ENCODE results near the gene PPP1R12B. TPM values are rescaled to one million over a fixed set of nuclear protein-coding genes. Genes with fewer than 3 reads are reported as not detected.
A peak's percentile ranks its signal among the peaks of the same experiment; 100 is the strongest.
"Not testable (repeated sequence)": the region's sequence is repeated elsewhere in the genome, so short reads cannot be mapped to it uniquely, and the experiment has no call there.

The PPP1R12B gene
- total RNA-seq, 1 donor from 2014 or later, result 14.6 TPM

DNA sequence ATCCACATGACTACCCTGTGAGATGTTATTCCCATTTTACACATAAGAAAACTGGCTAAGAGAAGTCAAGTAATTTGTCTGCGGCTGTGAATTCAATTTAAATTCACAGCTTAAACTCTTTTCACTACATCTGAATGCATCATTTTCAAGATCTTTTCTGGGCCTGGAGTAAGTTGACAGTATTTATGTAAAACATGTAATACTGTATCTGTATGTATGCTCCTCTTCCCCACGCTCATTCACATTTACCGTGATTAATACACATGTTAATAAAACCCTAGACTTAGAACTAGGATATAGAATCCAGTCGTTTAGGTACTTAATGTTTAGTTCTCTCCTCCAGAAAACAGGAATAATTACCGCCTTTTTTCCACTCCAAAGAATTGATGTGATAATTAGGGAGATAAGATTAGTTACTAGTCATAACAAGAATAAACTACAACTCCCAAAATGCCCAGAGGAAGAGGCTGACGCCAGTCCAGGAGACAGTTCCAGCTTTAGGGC lies 442 bp upstream of the PPP1R12B start:
- DNase-seq (ENCODE audit: low spot score), result no peak
- ATAC-seq, result no peak

DNA sequence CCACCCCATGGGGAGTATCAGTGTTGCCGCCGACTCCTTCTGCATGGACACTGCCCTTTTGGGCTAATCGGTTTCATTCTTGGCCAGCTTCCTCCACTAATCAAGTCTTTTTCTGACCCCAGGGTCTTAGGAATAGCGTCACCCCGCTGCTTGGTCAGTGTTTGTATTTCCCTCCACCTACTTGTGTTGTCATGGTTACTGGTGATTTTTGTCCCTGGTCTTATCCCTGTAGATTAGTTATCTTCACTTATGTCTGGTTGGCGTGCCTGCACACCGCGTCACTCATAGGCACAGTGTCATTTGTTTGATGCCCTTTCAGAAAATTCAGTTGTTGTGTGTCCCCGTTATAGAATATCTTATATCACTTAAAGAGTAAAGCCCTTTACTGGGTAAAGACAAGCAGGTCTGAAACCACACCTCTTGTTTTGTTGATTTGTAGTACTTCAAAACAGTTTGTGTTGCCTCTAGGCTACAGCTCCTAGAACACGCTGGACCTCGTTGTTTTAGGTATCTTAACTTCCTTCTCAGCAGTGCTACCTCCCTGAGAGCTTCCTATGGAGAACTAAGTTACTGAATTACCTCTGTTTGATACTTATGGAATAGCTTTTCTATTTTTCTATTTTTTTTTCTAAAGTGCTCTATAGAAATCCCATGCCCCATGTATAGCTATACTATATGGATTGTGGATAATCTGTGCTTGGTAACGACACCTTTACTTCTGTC lies 868 bp downstream of the PPP1R12B start:
- ATAC-seq (peak; percentile 35), DNase-seq (ENCODE audit: low spot score) (no peak)

DNA sequence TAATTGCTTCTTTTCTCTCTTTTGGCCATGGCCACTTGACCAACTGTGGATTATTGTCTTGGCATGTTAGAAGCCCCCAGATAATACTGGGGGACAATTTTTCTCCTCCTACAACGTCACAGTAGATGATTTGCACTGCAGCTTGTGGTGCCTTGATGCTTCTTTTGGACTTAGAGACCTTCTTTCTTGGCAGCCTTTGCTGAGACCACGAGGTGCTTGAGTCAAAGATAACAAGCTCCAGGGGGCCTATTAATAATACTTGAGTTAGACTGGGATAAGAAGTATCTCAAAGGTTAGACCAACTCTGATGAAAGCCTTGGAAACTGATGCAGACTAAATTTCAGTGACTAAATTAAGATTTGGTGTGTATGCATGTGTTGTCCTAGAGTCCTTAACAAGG lies 3.2 kb downstream of the PPP1R12B start:
- DNase-seq (ENCODE audit: low spot score) (no peak), ATAC-seq (no peak)

DNA sequence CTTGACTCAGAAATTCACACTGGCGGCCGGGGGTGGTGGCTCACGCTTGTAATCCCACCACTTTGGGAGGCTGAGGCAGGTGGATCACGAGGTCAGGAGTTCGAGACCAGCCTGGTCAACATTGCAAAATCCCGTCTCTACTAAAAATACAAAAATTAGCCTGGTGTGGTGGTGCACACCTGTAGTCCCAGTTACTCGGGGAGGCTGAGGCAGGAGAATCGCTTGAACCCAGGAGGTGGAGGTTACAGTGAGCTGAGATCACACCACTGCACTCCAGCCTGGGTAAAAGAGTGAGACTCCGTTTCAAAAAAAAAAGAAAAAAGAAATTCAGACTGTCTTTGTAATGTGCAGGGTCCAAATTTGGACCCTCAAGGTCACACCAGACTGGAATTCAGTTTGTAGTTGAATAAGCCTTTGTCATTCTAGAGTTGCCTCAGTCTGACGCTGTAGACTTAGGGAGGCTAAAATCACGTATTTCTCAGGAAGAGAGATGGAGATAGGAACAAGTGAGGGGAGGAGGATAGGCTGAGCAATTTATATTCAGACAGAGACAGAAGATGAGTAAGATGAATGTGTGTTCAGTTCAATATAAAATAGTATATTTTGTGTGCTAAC lies 4.2 kb downstream of the PPP1R12B start:
- ATAC-seq; DNase-seq (ENCODE audit: low spot score): not testable (repeated sequence)

DNA sequence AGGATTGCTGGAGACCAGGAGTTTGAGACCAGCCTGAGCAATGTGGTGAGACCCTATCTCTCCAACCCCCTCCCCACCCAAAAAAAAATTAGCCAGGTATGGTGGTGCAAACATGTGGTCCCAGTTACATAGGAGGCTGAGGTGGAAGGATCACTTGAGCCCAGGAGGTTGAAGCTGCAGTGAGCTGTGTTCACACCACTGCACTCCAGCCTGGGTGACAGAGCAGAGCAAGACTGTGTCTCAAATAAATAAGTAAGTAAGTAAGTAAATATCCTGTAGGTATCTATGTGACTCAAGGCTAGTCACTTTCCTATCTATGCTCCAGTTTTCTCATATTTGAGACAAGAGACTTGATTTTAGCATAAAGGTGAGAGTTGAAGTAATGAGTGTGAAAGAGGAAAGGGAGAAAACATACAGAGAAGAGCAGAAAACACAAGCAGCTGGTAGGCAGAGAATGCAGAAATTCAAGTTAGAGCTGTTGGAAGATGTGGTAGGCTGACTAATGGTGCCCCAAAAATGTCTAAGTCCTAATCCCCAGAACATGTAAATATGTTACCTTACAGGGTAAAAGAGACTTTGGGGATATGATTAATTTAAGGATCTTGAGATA lies 7.5 kb downstream of the PPP1R12B start:
- no peak for DNase-seq (ENCODE audit: low spot score)
- ATAC-seq, result no peak

DNA sequence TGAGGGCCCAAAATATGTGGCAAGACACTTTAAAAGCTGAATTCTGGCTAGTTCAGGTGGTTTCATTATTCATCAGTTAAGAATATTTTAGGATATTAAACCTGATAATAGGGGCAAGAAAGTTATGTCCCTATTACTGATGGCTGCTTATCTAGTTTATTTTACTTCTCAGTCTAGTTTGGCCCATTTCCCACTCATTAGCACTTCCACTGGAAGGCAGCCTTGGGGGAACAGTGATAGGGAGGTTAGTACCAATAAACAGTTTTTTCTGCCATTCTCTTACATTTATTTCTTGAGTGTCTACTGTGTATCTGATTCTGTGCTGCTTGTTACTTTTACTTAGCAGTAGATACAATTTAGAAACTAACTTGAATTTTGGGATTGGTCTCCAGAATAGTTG lies 9.0 kb downstream of the PPP1R12B start:
- DNase-seq (ENCODE audit: low spot score), result no peak
- no peak for ATAC-seq

DNA sequence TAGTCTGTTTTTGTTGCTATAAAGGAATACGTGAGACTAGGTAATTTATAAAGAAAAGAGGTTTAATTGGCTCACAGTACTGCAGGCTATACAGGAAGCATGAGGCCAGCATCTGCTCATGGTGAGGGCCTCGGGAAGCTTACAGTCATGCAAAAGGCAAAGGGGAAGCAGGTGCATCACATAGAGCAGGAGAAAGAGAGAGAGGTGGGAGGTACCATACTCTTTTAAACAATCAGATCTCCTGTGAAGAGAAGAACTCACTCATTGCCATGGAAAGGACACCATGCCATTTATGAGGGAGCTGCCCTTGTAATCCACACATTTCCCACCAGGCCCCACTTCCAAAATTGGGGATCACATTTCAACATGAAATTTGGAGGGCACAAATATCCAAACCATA lies 12.7 kb downstream of the PPP1R12B start:
- ATAC-seq (no peak), DNase-seq (ENCODE audit: low spot score) (no peak)

DNA sequence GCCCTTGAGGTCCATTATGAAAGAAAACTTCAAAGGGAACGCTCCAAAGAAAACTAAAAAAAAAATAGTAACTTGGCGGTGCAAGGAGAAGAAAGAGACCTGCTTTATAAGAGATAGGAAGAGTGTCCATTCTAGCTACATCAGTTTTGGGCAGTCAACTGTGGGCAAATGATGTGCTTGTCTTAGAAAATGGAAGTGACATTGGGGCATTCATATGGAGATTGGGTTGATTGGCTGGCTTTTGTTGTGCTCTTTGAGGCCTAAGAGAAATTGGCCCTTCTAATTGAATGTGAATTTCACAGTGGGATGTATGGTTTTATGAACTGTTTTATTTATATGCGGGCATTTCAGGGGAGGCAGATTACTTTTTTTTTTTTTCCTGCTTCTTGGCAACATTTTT lies 13.2 kb downstream of the PPP1R12B start:
- ATAC-seq, result no peak
- no peak for DNase-seq (ENCODE audit: low spot score)

DNA sequence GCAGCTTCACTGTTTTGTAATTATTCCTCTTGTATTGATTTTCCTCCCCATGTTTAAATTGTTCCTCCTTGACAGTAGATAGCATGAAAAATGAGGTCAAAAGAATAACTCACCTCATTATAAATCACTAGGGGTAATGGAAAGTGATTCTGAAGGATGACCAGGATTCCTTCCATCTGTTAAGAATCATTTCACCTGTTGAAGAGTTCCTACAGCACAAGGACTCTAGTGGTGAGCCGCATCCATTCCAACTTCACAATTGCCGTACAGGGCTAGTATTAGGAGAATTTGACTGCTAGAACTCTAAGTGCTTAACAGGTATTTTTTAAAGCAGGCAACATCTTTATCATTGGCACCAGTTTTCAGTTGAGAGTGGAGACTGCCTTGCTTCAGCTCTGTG lies 13.7 kb downstream of the PPP1R12B start:
- ATAC-seq, result no peak
- no peak for DNase-seq (ENCODE audit: low spot score)

DNA sequence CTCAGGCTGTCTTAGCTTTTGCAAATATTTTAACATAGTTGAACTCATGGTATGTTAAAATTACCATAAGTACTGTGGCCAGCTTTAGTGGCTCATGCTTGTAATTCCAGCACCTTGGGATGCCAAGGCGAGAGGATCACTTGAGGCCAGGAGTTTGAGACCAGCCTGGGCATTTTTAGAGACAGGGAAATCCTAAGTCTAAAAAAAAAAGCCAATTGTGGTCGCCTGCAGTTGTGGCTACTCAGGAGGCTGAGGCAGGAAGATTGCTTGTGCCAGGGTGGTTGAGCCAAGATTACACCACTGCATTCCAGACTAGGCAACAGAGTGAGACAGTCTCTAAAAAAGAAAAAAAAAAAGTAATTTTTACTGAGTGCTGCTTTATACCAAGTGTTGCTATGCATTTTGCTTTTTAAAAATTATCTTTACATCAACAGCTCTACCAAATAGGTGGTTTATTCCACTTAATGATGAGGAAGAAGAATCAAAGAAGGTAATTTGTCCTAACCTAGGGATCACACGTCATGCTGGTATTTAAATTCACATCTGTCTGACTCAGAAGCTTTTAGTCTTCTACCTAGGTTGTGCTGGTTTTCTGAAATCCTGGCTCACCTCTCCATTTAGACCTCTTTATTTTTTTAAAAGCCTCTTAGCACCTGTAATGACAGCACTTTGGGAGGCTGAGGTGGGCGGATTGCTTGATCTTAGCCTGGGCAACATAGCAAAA lies 16.8 kb downstream of the PPP1R12B start:
- peak; percentile 68 for ATAC-seq
- DNase-seq (ENCODE audit: low spot score), result no peak

DNA sequence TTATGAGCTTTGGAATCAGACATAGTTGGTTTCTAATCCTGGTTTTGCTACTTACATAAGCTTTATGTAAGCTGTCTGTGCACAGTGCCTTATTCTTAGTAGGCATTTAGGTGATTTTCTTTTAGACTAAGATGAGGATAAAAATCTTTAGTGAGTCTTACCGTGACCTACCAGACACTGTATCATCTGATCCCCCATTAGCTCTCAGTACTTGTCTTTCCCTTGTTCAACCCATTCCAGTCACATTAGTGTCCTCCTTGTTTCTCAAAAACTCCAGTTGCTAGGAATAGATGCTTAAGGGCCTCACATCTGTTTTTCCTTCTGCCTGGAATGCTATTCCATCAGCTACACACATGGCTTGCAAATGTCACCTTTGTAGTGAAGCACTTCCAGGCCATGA lies 18.8 kb downstream of the PPP1R12B start:
- no peak for DNase-seq (ENCODE audit: low spot score)
- ATAC-seq, result no peak

DNA sequence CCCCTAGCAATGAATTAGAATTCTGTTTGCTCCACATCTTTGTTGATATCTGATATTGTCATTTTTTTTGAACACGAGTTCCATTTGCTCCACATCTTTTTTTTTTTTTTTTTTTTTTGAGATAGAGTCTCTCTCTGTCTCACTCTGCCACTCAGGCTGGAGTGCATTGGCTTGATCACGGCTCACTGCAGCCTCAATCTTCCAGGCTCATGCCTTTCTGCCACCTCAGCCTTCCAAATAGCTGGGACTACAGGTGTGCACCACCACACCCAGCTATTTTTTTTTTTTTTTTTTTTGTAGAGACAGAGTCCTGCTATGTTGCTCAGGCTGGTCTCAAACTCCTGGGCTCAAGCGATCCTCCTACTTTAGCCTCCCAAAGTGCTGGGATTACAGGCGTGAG lies 22.4 kb downstream of the PPP1R12B start:
- ATAC-seq; DNase-seq (ENCODE audit: low spot score): not testable (repeated sequence)

DNA sequence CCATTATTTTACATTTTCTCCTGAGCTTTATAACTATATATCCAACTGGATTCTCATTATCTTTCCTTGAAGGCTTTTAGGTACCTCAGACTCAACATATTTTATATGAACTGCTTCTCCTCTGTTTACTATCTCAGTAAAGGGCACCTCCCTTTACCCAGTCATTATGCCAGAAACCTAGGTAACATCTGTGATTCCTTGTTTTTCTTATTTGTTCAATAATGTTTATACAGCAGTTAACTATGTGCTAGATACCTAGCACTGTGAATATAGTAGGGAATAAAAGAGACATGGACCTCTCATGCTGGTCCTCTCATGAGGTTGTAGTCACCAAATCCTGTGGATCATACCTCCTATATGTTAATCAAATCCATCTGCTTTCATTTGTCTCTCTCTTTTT lies 25.6 kb downstream of the PPP1R12B start:
- ATAC-seq, result peak; percentile 46
- no peak for DNase-seq (ENCODE audit: low spot score)

DNA sequence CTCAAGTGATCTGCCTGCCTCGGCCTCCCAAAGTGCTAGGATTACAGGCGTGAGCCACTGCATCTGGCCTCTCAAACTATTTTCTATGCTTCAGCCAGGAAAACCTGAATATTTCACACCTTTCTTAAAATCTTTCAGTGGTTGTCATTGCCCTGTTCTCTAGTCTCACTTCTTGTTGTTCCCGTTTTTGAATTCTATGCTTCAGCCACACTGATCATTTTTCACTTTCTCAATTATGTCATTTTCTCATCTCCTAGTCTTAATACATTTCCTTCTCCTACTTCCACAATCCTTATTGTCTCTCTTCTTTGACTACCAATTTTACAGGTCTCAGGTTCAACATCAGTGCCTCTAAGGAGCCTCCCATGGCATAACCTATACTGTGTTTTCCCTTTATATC lies 26.7 kb downstream of the PPP1R12B start:
- ATAC-seq; DNase-seq (ENCODE audit: low spot score): not testable (repeated sequence)

DNA sequence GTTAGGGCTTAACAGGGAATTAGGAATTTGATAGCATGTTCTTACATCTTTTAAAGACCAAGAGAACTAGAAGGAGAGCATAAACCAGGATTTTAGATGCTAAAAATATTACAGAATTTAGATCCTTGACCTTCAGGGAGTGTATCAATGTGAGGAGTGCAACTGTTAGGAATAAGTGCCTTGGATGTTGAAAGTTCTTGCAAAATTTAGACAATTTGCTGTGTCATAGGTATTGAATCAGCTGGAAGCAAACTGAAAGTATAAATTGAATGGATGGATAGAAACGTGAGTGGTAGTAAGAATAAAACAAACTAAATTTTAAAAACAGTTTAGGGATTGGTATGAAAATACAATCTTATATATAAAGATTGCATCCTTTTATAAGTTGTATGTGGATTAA lies 27.7 kb downstream of the PPP1R12B start:
- DNase-seq (ENCODE audit: low spot score), result no peak
- no peak for ATAC-seq

DNA sequence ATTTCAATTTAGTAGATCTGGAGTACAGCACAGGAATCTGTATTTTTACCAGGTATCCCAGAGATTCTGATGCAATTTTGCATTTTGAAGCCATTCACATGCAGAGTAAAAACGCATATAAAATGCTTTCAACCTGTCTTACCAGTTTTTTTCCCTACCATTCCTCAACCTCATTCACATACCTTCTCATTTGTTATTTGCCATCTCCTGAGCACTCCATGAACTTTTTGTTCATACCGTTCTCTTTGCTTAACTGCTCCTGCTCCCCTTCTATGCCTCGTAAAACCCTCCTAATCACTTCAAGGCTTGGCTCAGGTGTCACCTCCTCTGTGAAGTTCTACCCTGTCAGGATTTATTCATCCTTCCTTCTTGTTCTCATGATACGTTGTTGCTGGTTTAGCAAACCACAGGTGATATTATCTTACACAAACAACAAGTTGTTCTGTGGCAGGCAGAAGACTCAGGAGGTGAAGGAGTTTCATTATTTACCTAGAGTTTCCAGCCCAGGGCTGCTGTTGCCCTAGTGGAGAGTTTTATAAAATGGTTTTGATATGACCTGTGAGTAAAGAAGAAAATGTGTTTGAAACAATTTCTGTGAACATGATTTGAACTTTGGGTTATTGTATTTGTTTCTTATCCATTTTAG lies 31.5 kb downstream of the PPP1R12B start:
- not testable (repeated sequence) for DNase-seq (ENCODE audit: low spot score)
- peak; percentile 52 for ATAC-seq

DNA sequence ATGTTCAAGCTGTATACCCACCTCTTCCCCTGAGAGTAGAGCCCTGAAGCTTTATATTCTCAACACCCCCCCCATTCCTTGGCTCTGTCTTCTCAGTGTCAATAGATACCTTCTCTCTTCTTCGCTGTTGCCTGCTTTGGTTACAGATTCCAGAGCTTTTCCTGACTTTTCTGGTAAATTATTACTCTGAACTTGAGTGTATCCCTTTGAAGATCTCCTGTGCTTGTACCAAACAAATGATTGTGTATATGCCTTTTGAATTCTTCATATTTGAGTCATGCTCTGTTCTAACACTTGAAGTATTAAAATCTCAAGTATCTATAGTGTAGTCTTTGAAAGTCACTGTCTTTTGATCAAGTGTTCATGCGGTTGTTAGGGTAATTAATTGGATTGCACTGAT lies 32.0 kb downstream of the PPP1R12B start:
- DNase-seq (ENCODE audit: low spot score); ATAC-seq: not testable (repeated sequence)

DNA sequence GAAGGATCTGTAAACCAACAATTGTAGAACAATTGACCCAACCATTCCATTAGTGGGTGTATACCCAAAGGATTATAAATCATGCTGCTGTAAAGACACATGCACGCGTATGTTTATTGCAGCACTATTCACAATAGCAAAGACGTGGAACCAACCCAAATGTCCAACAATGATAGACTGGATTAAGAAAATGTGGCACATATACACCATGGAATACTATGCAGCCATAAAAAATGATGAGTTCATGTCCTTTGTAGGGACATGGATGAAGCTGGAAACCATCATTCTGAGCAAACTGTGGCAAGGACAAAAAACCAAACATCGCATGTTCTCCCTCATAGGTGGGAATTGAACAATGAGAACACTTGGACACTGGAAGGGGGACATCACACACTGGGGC lies 33.4 kb downstream of the PPP1R12B start:
- ATAC-seq; DNase-seq (ENCODE audit: low spot score): not testable (repeated sequence)

DNA sequence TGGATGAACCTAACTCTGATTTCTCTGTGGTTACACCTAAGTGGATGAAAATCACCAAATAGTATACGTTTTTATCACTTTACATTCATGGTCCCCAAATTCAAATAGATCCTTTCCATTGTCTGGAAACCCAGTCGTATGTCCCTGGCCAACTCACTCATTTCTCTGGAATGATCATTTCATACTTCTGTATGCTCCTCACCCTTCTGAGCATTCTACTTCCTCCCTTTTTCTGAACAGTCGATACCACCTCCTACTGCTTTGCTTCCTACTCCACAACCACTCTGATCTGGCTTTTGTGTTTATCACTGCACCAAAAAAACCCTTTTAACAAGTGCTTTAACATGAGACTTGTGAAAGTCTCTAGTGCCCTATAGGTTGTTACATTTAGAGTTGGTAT lies 47.3 kb downstream of the PPP1R12B start:
- ATAC-seq; DNase-seq (ENCODE audit: low spot score): not testable (repeated sequence)

DNA sequence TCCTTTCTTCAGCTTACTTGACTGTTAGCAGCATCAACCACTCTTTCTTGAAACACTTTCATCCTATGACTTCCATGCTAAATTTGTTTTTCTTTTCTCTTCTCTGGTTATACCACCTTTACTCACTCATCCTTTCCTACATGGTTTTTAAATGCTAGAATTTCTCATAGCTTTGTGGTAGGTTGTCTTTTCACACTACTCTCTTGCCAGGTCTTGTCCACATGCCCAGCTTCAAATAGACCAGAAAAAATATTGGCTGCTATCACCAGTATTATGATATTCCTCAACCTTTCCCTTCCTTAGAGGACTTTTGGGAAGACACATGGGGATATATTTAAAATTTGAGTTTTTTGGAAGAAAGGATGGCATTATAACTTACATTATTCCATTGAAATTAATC lies 48.8 kb downstream of the PPP1R12B start:
- no peak for DNase-seq (ENCODE audit: low spot score)
- no peak for ATAC-seq

DNA sequence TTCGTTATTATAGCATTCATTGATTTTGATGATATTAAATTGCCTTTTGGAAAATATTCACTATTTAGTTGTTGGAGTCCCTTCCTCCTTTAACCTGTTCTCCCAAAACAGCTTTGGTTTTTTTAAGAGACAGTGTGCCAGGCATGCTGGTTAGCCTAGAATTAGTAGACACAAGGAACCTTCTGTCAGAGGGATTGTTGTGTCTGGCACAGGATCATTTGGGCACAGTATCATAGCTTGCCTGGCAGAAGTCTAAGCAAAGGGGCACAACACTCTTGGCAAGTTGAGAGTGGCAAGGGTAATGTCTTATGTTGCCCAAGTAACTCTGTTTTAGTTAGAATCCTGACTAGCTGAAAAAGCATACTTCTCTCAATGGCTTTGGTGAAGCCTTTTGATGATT lies 49.9 kb downstream of the PPP1R12B start:
- DNase-seq (ENCODE audit: low spot score), result not testable (repeated sequence)
- ATAC-seq, result peak; percentile 63
